ENCODE data around the gene ABCB1.

The ABCB1 gene

DNA sequence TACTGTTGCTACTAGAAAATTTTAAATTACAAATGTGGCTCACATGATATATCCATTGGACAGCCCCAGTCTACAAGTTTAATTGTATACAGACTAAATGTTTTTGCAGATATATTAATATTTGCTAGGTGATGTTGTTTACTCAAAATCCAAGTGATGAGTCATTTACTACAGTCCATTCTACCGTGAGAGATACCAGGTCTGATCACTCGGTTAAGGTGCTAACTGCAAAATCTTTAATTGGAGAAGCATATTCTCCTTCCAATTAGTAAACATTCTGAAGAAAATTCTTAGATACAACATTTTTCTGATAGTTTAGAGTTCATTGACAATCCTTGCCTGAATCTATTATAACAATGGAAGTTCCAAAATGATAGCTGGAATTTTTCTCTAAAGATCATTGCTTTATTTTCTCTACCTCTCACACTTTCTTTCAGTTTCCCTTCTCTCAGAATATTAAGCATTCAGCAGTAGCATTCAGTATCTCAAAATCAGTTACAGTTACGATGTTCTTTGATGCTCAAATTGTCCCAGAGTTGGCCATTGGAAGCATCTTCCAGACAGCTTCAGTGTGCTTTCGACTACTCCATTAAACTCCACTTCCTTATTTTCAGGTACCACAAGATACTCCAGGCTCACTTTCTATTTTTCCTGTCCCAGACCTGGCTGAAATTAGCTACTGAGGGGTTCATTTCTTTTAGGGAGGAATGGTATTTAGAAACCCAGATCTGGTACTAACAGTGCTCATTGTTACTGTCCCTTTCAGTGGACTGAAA lies 2.3 kb downstream of the ABCB1 start:
- no peaks in the 10 kb centered on the region for H3K36me3 ChIP-seq (ENCODE audit: insufficient read depth, low read length)
- H2AFZ ChIP-seq (ENCODE audit: low read depth, low read length) = no peak overlapping the region
- no peaks in the 10 kb centered on the region for H3K9me3 ChIP-seq (ENCODE audit: insufficient read depth, low read length, severe bottlenecking)
- H3K4me3 ChIP-seq (ENCODE audit: low read depth in 1 of 2, low read length in 2 of 2) = no peak overlapping the region
- TF ChIP-seq, protein P1, sequence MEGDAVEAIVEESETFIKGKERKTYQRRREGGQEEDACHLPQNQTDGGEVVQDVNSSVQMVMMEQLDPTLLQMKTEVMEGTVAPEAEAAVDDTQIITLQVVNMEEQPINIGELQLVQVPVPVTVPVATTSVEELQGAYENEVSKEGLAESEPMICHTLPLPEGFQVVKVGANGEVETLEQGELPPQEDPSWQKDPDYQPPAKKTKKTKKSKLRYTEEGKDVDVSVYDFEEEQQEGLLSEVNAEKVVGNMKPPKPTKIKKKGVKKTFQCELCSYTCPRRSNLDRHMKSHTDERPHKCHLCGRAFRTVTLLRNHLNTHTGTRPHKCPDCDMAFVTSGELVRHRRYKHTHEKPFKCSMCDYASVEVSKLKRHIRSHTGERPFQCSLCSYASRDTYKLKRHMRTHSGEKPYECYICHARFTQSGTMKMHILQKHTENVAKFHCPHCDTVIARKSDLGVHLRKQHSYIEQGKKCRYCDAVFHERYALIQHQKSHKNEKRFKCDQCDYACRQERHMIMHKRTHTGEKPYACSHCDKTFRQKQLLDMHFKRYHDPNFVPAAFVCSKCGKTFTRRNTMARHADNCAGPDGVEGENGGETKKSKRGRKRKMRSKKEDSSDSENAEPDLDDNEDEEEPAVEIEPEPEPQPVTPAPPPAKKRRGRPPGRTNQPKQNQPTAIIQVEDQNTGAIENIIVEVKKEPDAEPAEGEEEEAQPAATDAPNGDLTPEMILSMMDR (IDR thresholded peaks at IDR 0.05; ENCODE audit: borderline replicate concordance, extremely low read depth, low read length, poor library complexity, severe bottlenecking) = no peak
- TF ChIP-seq EZH2 (IDR thresholded peaks at IDR 0.05; ENCODE audit: borderline replicate concordance, low read depth, low read length, severe bottlenecking) = no peak
- H3K4me1 ChIP-seq (ENCODE audit: insufficient read depth, low read length) = no peaks in the 10 kb centered on the region
- ATAC-seq (ENCODE audit: insufficient read depth, low read depth) (no peak), DNase-seq (no peak)
- H3K9ac ChIP-seq (ENCODE audit: low read depth, low read length) = no peak overlapping the region
- H3K79me2 ChIP-seq (ENCODE audit: insufficient read depth, low read length) = no peaks in the 10 kb centered on the region
- no peaks in the 10 kb centered on the region for H3K27me3 ChIP-seq (ENCODE audit: insufficient read depth, low read length, poor library complexity)
- H3K27ac ChIP-seq (ENCODE audit: low read length) = no peak overlapping the region
- no peak overlapping the region for H3K4me2 ChIP-seq (ENCODE audit: insufficient read depth, low read length)
- H4K20me1 ChIP-seq (ENCODE audit: insufficient read depth, low read length) = no peaks in the 10 kb centered on the region

DNA sequence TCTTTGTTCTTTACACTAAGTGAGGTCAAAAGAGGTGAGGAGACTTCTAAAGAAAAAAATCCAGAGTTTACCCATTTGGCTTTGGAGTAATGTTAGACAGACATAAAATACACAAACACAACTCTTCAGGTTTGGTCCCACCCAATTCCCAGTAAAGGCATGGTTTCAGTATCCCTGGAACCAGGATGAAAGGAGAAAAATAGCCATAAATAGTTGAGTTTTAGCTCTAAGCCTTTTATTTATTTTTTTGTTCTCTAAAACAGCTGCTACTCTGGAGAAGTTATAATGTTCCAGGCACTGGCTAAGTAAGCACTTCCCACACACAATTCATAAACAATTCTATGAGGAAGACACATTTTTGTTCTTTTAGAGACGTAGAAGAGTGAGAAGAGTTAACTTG lies 4.0 kb downstream of the ABCB1 start:
- H3K4me2 ChIP-seq (ENCODE audit: insufficient read depth, low read length) = no peak overlapping the region

DNA sequence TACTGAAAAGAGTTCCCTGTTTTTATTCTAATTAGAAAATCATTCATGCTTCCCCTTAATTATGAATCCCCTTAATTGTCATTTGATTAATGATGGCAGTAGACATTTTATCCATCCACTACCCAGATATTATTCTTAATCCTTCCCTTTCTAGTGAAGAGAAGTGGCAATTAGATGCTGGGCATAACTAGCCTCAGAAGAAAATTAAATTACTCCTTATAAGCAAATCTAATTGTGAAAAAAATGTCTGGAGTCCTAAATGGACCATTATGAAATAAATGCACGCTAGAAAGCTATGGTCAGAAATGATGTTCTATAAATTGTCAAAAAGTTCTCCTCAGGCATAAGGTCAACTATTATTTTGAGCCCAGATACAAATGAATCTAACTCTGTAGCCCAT lies 4.5 kb downstream of the ABCB1 start:
- no peaks in the 10 kb centered on the region for H3K9me3 ChIP-seq (ENCODE audit: insufficient read depth, low read length, severe bottlenecking)
- no peak overlapping the region for H3K9ac ChIP-seq (ENCODE audit: low read depth, low read length)
- no peak overlapping the region for H3K27ac ChIP-seq (ENCODE audit: low read length)
- no peaks in the 10 kb centered on the region for H3K79me2 ChIP-seq (ENCODE audit: insufficient read depth, low read length)
- TF ChIP-seq EZH2 (IDR thresholded peaks at IDR 0.05; ENCODE audit: borderline replicate concordance, low read depth, low read length, severe bottlenecking) = no peak
- TF ChIP-seq, protein P1 (IDR thresholded peaks at IDR 0.05; ENCODE audit: borderline replicate concordance, extremely low read depth, low read length, poor library complexity, severe bottlenecking) = no peak
- no peak overlapping the region for H2AFZ ChIP-seq (ENCODE audit: low read depth, low read length)
- ATAC-seq (ENCODE audit: insufficient read depth, low read depth) (no peak), DNase-seq (no peak)
- no peaks in the 10 kb centered on the region for H3K4me1 ChIP-seq (ENCODE audit: insufficient read depth, low read length)
- H3K27me3 ChIP-seq (ENCODE audit: insufficient read depth, low read length, poor library complexity) = no peaks in the 10 kb centered on the region
- H4K20me1 ChIP-seq (ENCODE audit: insufficient read depth, low read length) = no peaks in the 10 kb centered on the region
- H3K4me3 ChIP-seq (ENCODE audit: low read depth in 1 of 2, low read length in 2 of 2) = no peak overlapping the region
- H3K36me3 ChIP-seq (ENCODE audit: insufficient read depth, low read length) = no peaks in the 10 kb centered on the region
- H3K4me2 ChIP-seq (ENCODE audit: insufficient read depth, low read length) = no peak overlapping the region

More for the DNA sequence above, 4.0 kb downstream of the ABCB1 start:
- TF ChIP-seq, protein P1 (IDR thresholded peaks at IDR 0.05; ENCODE audit: borderline replicate concordance, extremely low read depth, low read length, poor library complexity, severe bottlenecking) = no peak
- no peak for TF ChIP-seq EZH2 (IDR thresholded peaks at IDR 0.05; ENCODE audit: borderline replicate concordance, low read depth, low read length, severe bottlenecking)
- H3K4me3 ChIP-seq (ENCODE audit: low read depth in 1 of 2, low read length in 2 of 2) = no peak overlapping the region
- no peak for ATAC-seq (ENCODE audit: insufficient read depth, low read depth)
- H3K9me3 ChIP-seq (ENCODE audit: insufficient read depth, low read length, severe bottlenecking) = no peaks in the 10 kb centered on the region
- H3K9ac ChIP-seq (ENCODE audit: low read depth, low read length) = no peak overlapping the region
- H3K27ac ChIP-seq (ENCODE audit: low read length) = no peak overlapping the region
- no peaks in the 10 kb centered on the region for H3K27me3 ChIP-seq (ENCODE audit: insufficient read depth, low read length, poor library complexity)
- DNase-seq = no peak
- no peaks in the 10 kb centered on the region for H3K36me3 ChIP-seq (ENCODE audit: insufficient read depth, low read length)
- H3K4me1 ChIP-seq (ENCODE audit: insufficient read depth, low read length) = no peaks in the 10 kb centered on the region
- no peak overlapping the region for H2AFZ ChIP-seq (ENCODE audit: low read depth, low read length)
- no peaks in the 10 kb centered on the region for H4K20me1 ChIP-seq (ENCODE audit: insufficient read depth, low read length)
- no peaks in the 10 kb centered on the region for H3K79me2 ChIP-seq (ENCODE audit: insufficient read depth, low read length)

All from DND-41 (cell line).